ENCODE data around the gene CACNA1G.

CACNA1G gene

DNA sequence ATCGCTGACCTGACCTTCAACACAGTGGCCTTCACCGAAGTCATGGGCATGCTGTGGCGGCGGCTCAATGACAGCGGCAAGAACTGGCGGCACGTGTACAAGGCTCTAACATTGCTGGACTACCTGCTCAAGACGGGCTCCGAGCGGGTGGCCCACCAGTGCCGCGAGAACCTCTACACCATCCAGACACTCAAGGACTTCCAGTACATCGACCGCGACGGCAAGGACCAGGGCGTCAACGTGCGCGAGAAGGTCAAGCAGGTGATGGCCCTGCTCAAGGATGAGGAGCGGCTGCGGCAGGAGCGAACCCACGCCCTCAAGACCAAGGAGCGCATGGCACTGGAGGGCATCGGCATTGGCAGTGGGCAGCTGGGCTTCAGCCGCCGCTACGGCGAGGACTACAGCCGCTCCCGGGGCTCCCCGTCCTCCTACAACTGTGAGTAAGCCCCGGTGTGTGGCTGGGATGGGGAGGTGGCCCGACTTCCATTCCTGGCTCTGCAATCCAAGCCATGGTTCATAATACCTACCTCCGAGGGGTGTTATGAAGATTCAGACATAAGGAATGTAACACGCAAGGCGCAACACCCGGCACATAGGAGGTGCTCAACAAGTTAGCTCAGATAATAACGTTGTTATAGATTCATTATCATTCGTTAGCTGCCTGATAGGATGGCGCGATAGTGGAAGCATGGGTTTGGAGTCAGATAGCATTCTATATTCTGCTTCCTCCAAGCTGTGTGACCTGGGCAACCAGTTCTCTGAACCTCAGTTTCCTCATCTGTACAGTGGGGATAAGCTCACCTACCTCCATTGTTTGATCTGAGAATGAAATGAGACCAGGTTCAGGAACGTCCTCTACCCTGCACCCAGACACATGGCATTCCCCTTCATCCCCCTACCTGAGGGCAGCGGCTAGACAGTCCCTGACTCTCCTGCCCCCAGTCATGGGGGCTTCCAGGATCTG is 23.6 kb upstream of the CACNA1G start:
- H3K4me2 ChIP-seq (ENCODE audit: low read length, poor library complexity, severe bottlenecking), result no peak overlapping the region
- no peak overlapping the region for H2BK12ac ChIP-seq (ENCODE audit: low read length in 2 of 2)
- WGBS, result 96% methylated on average over 45 of the region's 45 CpGs
- H3K27ac ChIP-seq (ENCODE audit: low read length, poor library complexity, severe bottlenecking), result no peak overlapping the region
- H2AFZ ChIP-seq (ENCODE audit: low read depth, low read length), result no peak overlapping the region
- H4K8ac ChIP-seq (ENCODE audit: low read length), result no peak overlapping the region
- H3K14ac ChIP-seq (ENCODE audit: low read length in 2 of 2), result no peak overlapping the region
- DNase-seq, result no peak
- no peak overlapping the region for H2AK5ac ChIP-seq (ENCODE audit: low read length, severe bottlenecking)
- H3K27me3 ChIP-seq (ENCODE audit: control insufficient read depth in 1 of 2, insufficient read depth in 1 of 2, low read length in 2 of 2), result peaks cover 19 to 39% of the 10 kb centered on the region in 2 experiments
- no peak overlapping the region for H3K4ac ChIP-seq (ENCODE audit: low read depth in 1 of 2, low read length in 2 of 2)
- no peak overlapping the region for H2BK5ac ChIP-seq (ENCODE audit: low read depth, low read length, poor library complexity, severe bottlenecking)
- H2BK120ac ChIP-seq (ENCODE audit: low read depth, low read length), result no peak overlapping the region
- no peaks in the 10 kb centered on the region for H3K9me3 ChIP-seq (ENCODE audit: control insufficient read depth, low read length)
- H3K9ac ChIP-seq (ENCODE audit: low read length), result no peak overlapping the region
- peaks cover 0 to 3% of the 10 kb centered on the region in 2 experiments for H3K36me3 ChIP-seq (ENCODE audit: control insufficient read depth in 1 of 2, insufficient read depth in 2 of 2, low read depth in 1 of 2, low read length in 2 of 2)
- H3K4me1 ChIP-seq (ENCODE audit: control insufficient read depth, insufficient read depth, low read depth, low read length), result peaks cover 40% of the 10 kb centered on the region
- no peak overlapping the region for H3K4me3 ChIP-seq (ENCODE audit: insufficient read depth in 1 of 2, low read depth in 1 of 2, low read length in 2 of 2)
- H3K18ac ChIP-seq (ENCODE audit: low read depth in 1 of 2, low read length in 2 of 2), result no peak overlapping the region
- no peaks in the 10 kb centered on the region for H3K79me1 ChIP-seq (replicated peaks; ENCODE audit: low read length, poor library complexity, severe bottlenecking)
- no peak overlapping the region for H3K23ac ChIP-seq (ENCODE audit: low read length in 2 of 2)
- H2BK15ac ChIP-seq (ENCODE audit: low read depth, poor library complexity, severe bottlenecking), result no peak overlapping the region
- no peak overlapping the region for H4K91ac ChIP-seq (ENCODE audit: low read length)

DNA sequence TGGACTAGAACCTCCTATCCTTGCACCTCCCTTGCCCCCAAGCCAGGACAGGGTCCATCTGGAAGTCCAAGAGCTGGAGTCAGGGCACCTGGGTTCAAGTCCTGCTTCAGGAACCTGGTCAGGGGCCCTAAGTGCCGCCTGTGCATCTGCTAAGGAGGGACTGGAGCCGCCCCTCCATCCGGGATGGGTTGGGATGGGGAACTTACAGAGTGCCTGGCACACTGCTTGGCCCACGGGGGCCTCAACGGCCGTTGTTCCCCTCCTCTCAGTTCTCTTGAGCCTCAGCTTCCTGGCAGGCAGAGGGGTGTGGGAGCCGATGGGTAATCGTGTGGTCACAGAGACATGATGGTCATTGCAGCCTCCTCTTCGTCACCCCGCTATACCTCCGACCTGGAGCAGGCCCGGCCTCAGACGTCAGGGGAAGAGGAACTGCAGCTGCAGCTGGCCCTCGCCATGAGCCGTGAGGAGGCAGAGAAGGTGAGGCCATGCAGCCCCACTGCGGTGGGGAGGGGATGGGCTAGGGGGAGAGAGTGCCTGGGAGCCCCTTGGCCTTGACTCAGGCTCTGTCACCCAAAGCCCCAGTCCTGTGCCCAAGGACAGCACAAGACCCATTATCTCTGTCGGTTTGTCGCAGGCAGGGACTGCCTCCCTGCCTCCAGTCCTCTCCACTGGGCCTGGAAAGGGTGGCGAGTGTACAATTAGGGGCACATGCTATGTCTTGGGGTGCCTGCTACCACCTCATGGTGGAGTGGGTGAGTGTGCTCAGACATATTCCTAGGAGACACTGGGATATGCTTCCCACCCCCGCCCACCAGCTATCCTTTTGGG is 22.6 kb upstream of the CACNA1G start:
- Histone ChIP-seq H3K23ac (ENCODE audit: low read length in 2 of 2) (no peak overlapping the region), H2BK12ac (ENCODE audit: low read length in 2 of 2) (peak overlapping the region in 1 of 2 experiments; percentile 57), H2AK5ac (ENCODE audit: low read length, severe bottlenecking) (no peak overlapping the region), H2BK5ac (ENCODE audit: low read depth, low read length, poor library complexity, severe bottlenecking) (no peak overlapping the region), H3K4me2 (ENCODE audit: low read length, poor library complexity, severe bottlenecking) (no peak overlapping the region), H3K4ac (ENCODE audit: low read depth in 1 of 2, low read length in 2 of 2) (no peak overlapping the region), H2BK120ac (ENCODE audit: low read depth, low read length) (no peak overlapping the region), H2AFZ (ENCODE audit: low read depth, low read length) (no peak overlapping the region), H3K4me1 (ENCODE audit: control insufficient read depth, insufficient read depth, low read depth, low read length) (peaks cover 37% of the 10 kb centered on the region), H3K9me3 (ENCODE audit: control insufficient read depth, low read length) (no peaks in the 10 kb centered on the region), H3K27me3 (ENCODE audit: control insufficient read depth in 1 of 2, insufficient read depth in 1 of 2, low read length in 2 of 2) (peaks cover 10 to 30% of the 10 kb centered on the region in 2 experiments), H2BK15ac (ENCODE audit: low read depth, poor library complexity, severe bottlenecking) (peak overlapping the region; percentile 83), H3K36me3 (ENCODE audit: control insufficient read depth in 1 of 2, insufficient read depth in 2 of 2, low read depth in 1 of 2, low read length in 2 of 2) (peaks cover 0 to 3% of the 10 kb centered on the region in 2 experiments), H4K8ac (ENCODE audit: low read length) (peak overlapping the region; percentile 71), H3K4me3 (ENCODE audit: insufficient read depth in 1 of 2, low read depth in 1 of 2, low read length in 2 of 2) (no peak overlapping the region), H3K79me1 (replicated peaks; ENCODE audit: low read length, poor library complexity, severe bottlenecking) (no peaks in the 10 kb centered on the region), H3K14ac (ENCODE audit: low read length in 2 of 2) (no peak overlapping the region), H4K91ac (ENCODE audit: low read length) (peak overlapping the region; percentile 37), H3K9ac (ENCODE audit: low read length) (no peak overlapping the region), H3K27ac (ENCODE audit: low read length, poor library complexity, severe bottlenecking) (no peak overlapping the region), H3K18ac (ENCODE audit: low read depth in 1 of 2, low read length in 2 of 2) (peak overlapping the region in 1 of 2 experiments; percentile 16)
- DNase-seq, result no peak
- 88% methylated on average over 20 of the region's 20 CpGs for WGBS

DNA sequence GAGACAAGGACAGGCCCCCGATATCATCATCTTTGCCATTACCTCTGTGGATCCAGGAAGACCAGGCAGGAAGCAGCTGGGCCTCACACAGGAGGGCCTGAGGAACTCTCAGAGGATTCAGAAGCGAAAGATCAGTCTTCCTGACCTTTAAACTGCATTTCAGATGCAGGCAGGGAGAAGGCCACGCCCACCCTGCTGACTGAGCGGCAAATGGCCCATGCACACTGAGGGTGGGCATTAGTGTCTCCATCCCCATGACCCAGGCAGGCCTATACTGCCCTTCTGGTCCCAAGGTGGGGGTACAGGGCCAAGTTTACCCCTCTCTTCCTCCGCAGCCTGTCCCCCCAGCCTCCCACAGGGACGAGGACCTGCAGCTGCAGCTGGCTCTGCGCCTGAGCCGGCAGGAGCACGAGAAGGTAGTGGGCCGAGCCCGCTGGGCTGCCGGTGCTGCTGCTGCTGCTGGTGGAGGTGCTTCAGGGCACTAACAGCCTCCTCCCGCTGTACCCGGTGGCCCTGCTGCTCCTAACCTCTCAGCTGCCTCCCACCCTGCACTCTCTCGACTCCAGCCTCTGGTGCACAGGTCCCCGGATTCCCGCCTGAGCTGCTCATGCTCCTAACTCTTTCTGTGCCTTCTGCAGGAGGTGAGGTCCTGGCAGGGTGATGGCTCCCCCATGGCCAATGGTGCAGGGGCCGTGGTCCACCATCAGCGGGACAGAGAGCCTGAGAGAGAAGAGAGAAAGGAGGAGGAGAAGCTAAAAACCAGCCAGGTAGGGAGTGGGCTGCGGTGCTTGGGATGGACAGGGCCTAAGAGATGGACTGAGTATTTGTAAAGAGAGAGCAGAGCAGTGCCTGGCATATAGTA is 21.7 kb upstream of the CACNA1G start:
- WGBS, result 79% methylated on average over 20 of the region's 20 CpGs
- H2BK15ac ChIP-seq (ENCODE audit: low read depth, poor library complexity, severe bottlenecking), result no peak overlapping the region
- peak overlapping the region in 1 of 2 experiments; percentile 37 for H3K14ac ChIP-seq (ENCODE audit: low read length in 2 of 2)
- H3K23ac ChIP-seq (ENCODE audit: low read length in 2 of 2), result no peak overlapping the region
- no peak overlapping the region for H3K18ac ChIP-seq (ENCODE audit: low read depth in 1 of 2, low read length in 2 of 2)
- peaks cover 0 to 3% of the 10 kb centered on the region in 2 experiments for H3K36me3 ChIP-seq (ENCODE audit: control insufficient read depth in 1 of 2, insufficient read depth in 2 of 2, low read depth in 1 of 2, low read length in 2 of 2)
- no peak overlapping the region for H2AFZ ChIP-seq (ENCODE audit: low read depth, low read length)
- no peaks in the 10 kb centered on the region for H3K79me1 ChIP-seq (replicated peaks; ENCODE audit: low read length, poor library complexity, severe bottlenecking)
- H3K27ac ChIP-seq (ENCODE audit: low read length, poor library complexity, severe bottlenecking), result no peak overlapping the region
- peak overlapping the region in 1 of 2 experiments; percentile 57 for H2BK12ac ChIP-seq (ENCODE audit: low read length in 2 of 2)
- no peak overlapping the region for H3K4me2 ChIP-seq (ENCODE audit: low read length, poor library complexity, severe bottlenecking)
- no peak overlapping the region for H2BK120ac ChIP-seq (ENCODE audit: low read depth, low read length)
- H3K9ac ChIP-seq (ENCODE audit: low read length), result no peak overlapping the region
- no peaks in the 10 kb centered on the region for H3K9me3 ChIP-seq (ENCODE audit: control insufficient read depth, low read length)
- H2BK5ac ChIP-seq (ENCODE audit: low read depth, low read length, poor library complexity, severe bottlenecking), result no peak overlapping the region
- no peak overlapping the region for H2AK5ac ChIP-seq (ENCODE audit: low read length, severe bottlenecking)
- no peak overlapping the region for H3K4me3 ChIP-seq (ENCODE audit: insufficient read depth in 1 of 2, low read depth in 1 of 2, low read length in 2 of 2)
- H4K91ac ChIP-seq (ENCODE audit: low read length), result no peak overlapping the region
- peaks cover 29% of the 10 kb centered on the region for H3K4me1 ChIP-seq (ENCODE audit: control insufficient read depth, insufficient read depth, low read depth, low read length)
- no peak overlapping the region for H4K8ac ChIP-seq (ENCODE audit: low read length)
- H3K27me3 ChIP-seq (ENCODE audit: control insufficient read depth in 1 of 2, insufficient read depth in 1 of 2, low read length in 2 of 2), result peaks cover 1 to 21% of the 10 kb centered on the region in 2 experiments
- no peak overlapping the region for H3K4ac ChIP-seq (ENCODE audit: low read depth in 1 of 2, low read length in 2 of 2)
- no peak for DNase-seq
